PC-3 (cell line): Measurements from ENCODE around the gene LYL1. TPM values are rescaled to one million over a fixed set of nuclear protein-coding genes. Genes with fewer than 3 reads are reported as not detected.

Experiments
- ATAC-seq: fragments of 200-7000 bp; cut with Tn5 transposase; 2 replicates; pipeline ENCODE4 v1.9.1; 2020; ENCODE audit warnings: mild to moderate bottlenecking, moderate library complexity
- BruUV-seq: library from RNA; stranded (reverse); fragments of 400-500 nt; replicated peaks from 2 replicates; lab custom pipeline; 2021; lab: Mats Ljungman, UMichigan
- CTCF ChIA-PET: fragments of 300-600 bp; sonication (Branson Sonifier 250); formaldehyde crosslinking; loops from one replicate; lab custom pipeline; 2022; ENCODE audit warnings: antibody characterized with exemption; lab: Charles Lee
- POLR2A ChIA-PET: fragments of 300-600 bp; sonication (Branson Sonifier 250); formaldehyde crosslinking; loops from one replicate; lab custom pipeline; 2022; ENCODE audit warnings: antibody characterized with exemption; ENCODE audit not compliant: unreplicated experiment; lab: Charles Lee
- DNase-seq: peaks from one replicate; pipeline ENCODE4 v3.0.0-alpha.2; 2015
- H2AFZ ChIP-seq: fragments of 300-600 bp; sonication (generic); 2 replicates; pipeline ENCODE4 v1.6.0; 2016; ENCODE audit warnings: antibody characterized with exemption, low read length
- H3F3A ChIP-seq: fragments of 300-600 bp; sonication (generic); one replicate; pipeline ENCODE4 v1.6.0; 2017; ENCODE audit warnings: antibody characterized with exemption, low read length, control low read depth, mild to moderate bottlenecking; ENCODE audit not compliant: unreplicated experiment
- H3K27ac ChIP-seq: fragments of 300-600 bp; sonication (generic); 2 replicates; pipeline ENCODE4 v1.5.1; 2016; ENCODE audit warnings: mild to moderate bottlenecking, low read length
- H3K27me3 ChIP-seq: fragments of 300-600 bp; sonication (generic); 2 replicates; pipeline ENCODE4 v1.6.1; 2016; ENCODE audit warnings: low read length, mixed read lengths
- H3K36me3 ChIP-seq: fragments of 300-600 bp; sonication (generic); 2 replicates; pipeline ENCODE4 v1.6.1; 2016; ENCODE audit warnings: low read depth, mixed run types, low read length, mixed read lengths
- H3K4me1 ChIP-seq: fragments of 300-600 bp; sonication (generic); 2 replicates; pipeline ENCODE4 v1.5.1; 2016; ENCODE audit warnings: low read length; ENCODE audit not compliant: insufficient read depth
- H3K4me2 ChIP-seq: fragments of 300-600 bp; sonication (generic); 2 replicates; pipeline ENCODE4 v1.6.0; 2016; ENCODE audit warnings: low read length
- H3K4me3 ChIP-seq: fragments of 300-600 bp; sonication (generic); 2 replicates; pipeline ENCODE4 v1.5.1; 2016; ENCODE audit warnings: mild to moderate bottlenecking, low read length, mixed read lengths
- H3K79me2 ChIP-seq: fragments of 300-600 bp; sonication (generic); 2 replicates; pipeline ENCODE4 v1.6.1; 2017; ENCODE audit warnings: low read length, mixed read lengths
- H3K9ac ChIP-seq: fragments of 300-600 bp; sonication (generic); 2 replicates; pipeline ENCODE4 v1.6.0; 2016; ENCODE audit warnings: mild to moderate bottlenecking, low read length
- H3K9me2 ChIP-seq: fragments of 300-600 bp; sonication (generic); replicated peaks from 2 replicates; pipeline ENCODE4 v1.6.1; 2016; ENCODE audit warnings: mixed run types, low read length, mixed read lengths
- H3K9me3 ChIP-seq: fragments of 300-600 bp; sonication (generic); 2 replicates; pipeline ENCODE4 v1.6.1; 2016; ENCODE audit warnings: low read length, mixed read lengths
- H4K20me1 ChIP-seq: fragments of 300-600 bp; sonication (generic); 2 replicates; pipeline ENCODE4 v1.6.1; 2016; ENCODE audit warnings: low read length, mixed read lengths
- CTCF ChIP-seq: fragments of 300-600 bp; sonication (generic); conservative IDR thresholded peaks from 2 replicates; pipeline ENCODE4 v1.5.1; 2017; ENCODE audit warnings: antibody characterized with exemption, low read depth, mild to moderate bottlenecking, low read length
- EZH2 ChIP-seq: fragments of 300-600 bp; sonication (generic); IDR thresholded peaks from one replicate; pipeline ENCODE4 v1.6.1; 2017; ENCODE audit warnings: antibody characterized with exemption, mild to moderate bottlenecking, low read length; ENCODE audit not compliant: unreplicated experiment
- EZH2phosphoT487 ChIP-seq: fragments of 300-600 bp; sonication (generic); IDR thresholded peaks from 2 replicates; pipeline ENCODE4 v1.6.1; 2018; ENCODE audit warnings: mild to moderate bottlenecking, antibody characterized with exemption, low read length, borderline replicate concordance
- intact Hi-C: fragments of 100-400 bp; cut with micrococcal nuclease; formaldehyde crosslinking; loops from 2 replicates; pipeline ENCODE4 v1.9.0; 2023
- total RNA-seq: library from RNA; depleted of rRNA; stranded (reverse); fragments of >200 nt; gene quantifications from 2 replicates; pipeline ENCODE4 v1.2.3, GENCODE V29; 2014

Gene LYL1
- total RNA-seq, 1 experiment from 2014 or later: 3.3 TPM

- H3K27me3 ChIP-seq: no peaks in the 10 kb centered on the region
- no peaks in the 10 kb centered on the region for H3K9me2 ChIP-seq
- BruUV-seq: no TSS peak
- no peak overlapping the region for H3K4me2 ChIP-seq
- H3F3A ChIP-seq: no peaks in the 10 kb centered on the region
- H3K9ac ChIP-seq: no peak overlapping the region
- POLR2A ChIA-PET: no interaction called here
- no peak overlapping the region for H3K4me3 ChIP-seq
- H2AFZ ChIP-seq: no peak overlapping the region
- H3K4me1 ChIP-seq: no peaks in the 10 kb centered on the region
- H3K79me2 ChIP-seq: no peaks in the 10 kb centered on the region
- peaks cover 18% of the 10 kb centered on the region; the same call in 1 of the 2 replicates for H3K36me3 ChIP-seq
- CTCF ChIA-PET: no interaction called here
- no peak for ATAC-seq
- DNase-seq: no peak
- TF ChIP-seq EZH2 (no peak), CTCF (no peak), EZH2phosphoT487 (no peak)
- H3K27ac ChIP-seq: no peak overlapping the region
- no peaks in the 10 kb centered on the region for H3K9me3 ChIP-seq
- intact Hi-C loops: no loop called here
- no peaks in the 10 kb centered on the region for H4K20me1 ChIP-seq
Measured at GRCh38 chr19:13085666-13086065, 17.0 kb downstream of the LYL1 start.

GRCh38 chr19:13083627-13084026, 19.0 kb downstream of the LYL1 start:
- intact Hi-C loops: no loop called here
- Histone ChIP-seq H3K27ac (no peak overlapping the region), H3K9ac (no peak overlapping the region), H3K9me2 (no peaks in the 10 kb centered on the region), H3K4me3 (no peak overlapping the region), H3K4me2 (no peak overlapping the region), H2AFZ (no peak overlapping the region), H3K36me3 (peaks cover 21% of the 10 kb centered on the region; the same call in 1 of the 2 replicates), H3F3A (no peaks in the 10 kb centered on the region), H3K27me3 (no peaks in the 10 kb centered on the region), H3K4me1 (peaks cover 6% of the 10 kb centered on the region), H3K79me2 (no peaks in the 10 kb centered on the region), H4K20me1 (no peaks in the 10 kb centered on the region), H3K9me3 (no peaks in the 10 kb centered on the region)
- CTCF ChIA-PET: no interaction called here
- BruUV-seq: no TSS peak
- no peak for TF ChIP-seq CTCF
- TF ChIP-seq EZH2: no peak
- TF ChIP-seq EZH2phosphoT487: no peak
- ATAC-seq: no peak
- POLR2A ChIA-PET: no interaction called here
- DNase-seq: no peak

GRCh38 chr19:13083008-13083404, 19.7 kb downstream of the LYL1 start:
- Histone ChIP-seq H3K9me2 (no peaks in the 10 kb centered on the region), H2AFZ (no peak overlapping the region), H3K9ac (no peak overlapping the region), H3K27ac (no peak overlapping the region), H4K20me1 (no peaks in the 10 kb centered on the region), H3K4me2 (no peak overlapping the region), H3K27me3 (no peaks in the 10 kb centered on the region), H3K4me3 (no peak overlapping the region), H3F3A (no peaks in the 10 kb centered on the region), H3K36me3 (peaks cover 25% of the 10 kb centered on the region; the same call in 1 of the 2 replicates), H3K4me1 (peaks cover 6% of the 10 kb centered on the region), H3K9me3 (no peaks in the 10 kb centered on the region), H3K79me2 (no peaks in the 10 kb centered on the region)
- DNase-seq (no peak), ATAC-seq (no peak)
- intact Hi-C loops: no loop called here
- no TSS peak for BruUV-seq
- TF ChIP-seq CTCF: no peak
- TF ChIP-seq EZH2phosphoT487: no peak
- no peak for TF ChIP-seq EZH2
- POLR2A ChIA-PET: no interaction called here
- CTCF ChIA-PET: interaction anchor here (0.5 kb wide), 1 partner anchor 195 kb away, joined by 3 read pairs; no protein-coding TSS in a partner anchor
